ENCODE results near the gene EYA4.

GRCh38 chr6:133218852-133219251 lies 22.3 kb upstream of the EYA4 start:
- TF ChIP-seq, protein P1, sequence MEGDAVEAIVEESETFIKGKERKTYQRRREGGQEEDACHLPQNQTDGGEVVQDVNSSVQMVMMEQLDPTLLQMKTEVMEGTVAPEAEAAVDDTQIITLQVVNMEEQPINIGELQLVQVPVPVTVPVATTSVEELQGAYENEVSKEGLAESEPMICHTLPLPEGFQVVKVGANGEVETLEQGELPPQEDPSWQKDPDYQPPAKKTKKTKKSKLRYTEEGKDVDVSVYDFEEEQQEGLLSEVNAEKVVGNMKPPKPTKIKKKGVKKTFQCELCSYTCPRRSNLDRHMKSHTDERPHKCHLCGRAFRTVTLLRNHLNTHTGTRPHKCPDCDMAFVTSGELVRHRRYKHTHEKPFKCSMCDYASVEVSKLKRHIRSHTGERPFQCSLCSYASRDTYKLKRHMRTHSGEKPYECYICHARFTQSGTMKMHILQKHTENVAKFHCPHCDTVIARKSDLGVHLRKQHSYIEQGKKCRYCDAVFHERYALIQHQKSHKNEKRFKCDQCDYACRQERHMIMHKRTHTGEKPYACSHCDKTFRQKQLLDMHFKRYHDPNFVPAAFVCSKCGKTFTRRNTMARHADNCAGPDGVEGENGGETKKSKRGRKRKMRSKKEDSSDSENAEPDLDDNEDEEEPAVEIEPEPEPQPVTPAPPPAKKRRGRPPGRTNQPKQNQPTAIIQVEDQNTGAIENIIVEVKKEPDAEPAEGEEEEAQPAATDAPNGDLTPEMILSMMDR (conservative IDR thresholded peaks at IDR 0.05 in 1 of 2, IDR thresholded peaks at IDR 0.05 in 1 of 2; ENCODE audit: extremely low read depth in 1 of 2, insufficient read depth in 1 of 2, low read depth in 1 of 2, low read length in 2 of 2) = no peak
- TF ChIP-seq EZH2 (IDR thresholded peaks at IDR 0.05; ENCODE audit: borderline replicate concordance, low read length) = no peak

All from mammary epithelial cell (primary cell).